ENCODE data around the gene ACSM5. TPM values are rescaled to one million over a fixed set of nuclear protein-coding genes. Genes with fewer than 3 reads are reported as not detected.

The ACSM5 gene
- total and polyA plus RNA-seq, 2 of the 8 experiments (the other 6 are each of a cell fraction or from before 2014, with no cell fraction given) = not detected

- TF ChIP-seq CHD7 (IDR thresholded peaks at IDR 0.05; ENCODE audit: insufficient replicate concordance, low read length) = no peak
- no peak for TF ChIP-seq SIRT6 (IDR thresholded peaks at IDR 0.05; ENCODE audit: low read length)
Measured at GRCh38 chr16:20359997-20360396, 49.3 kb upstream of the ACSM5 start (continued).
